GM18873 (cell line): Measurements from ENCODE around the gene NOX5.

Experiments used
- ATAC-seq: cut with Tn5 transposase; IDR thresholded peaks from one replicate; pipeline ENCODE4 v1.9.1; 2021; ENCODE audit warnings: mild to moderate bottlenecking, moderate library complexity, moderate number of reproducible peaks; ENCODE audit not compliant: unreplicated experiment, low FRiP score

Gene NOX5

GRCh38 chr15:68990231-68990991 is 24.1 kb upstream of the NOX5 start:
- no peak for ATAC-seq

GRCh38 chr15:68990992-68991500 is 23.4 kb upstream of the NOX5 start:
- no peak for ATAC-seq

- no peak for ATAC-seq
Observed at GRCh38 chr15:68991723-68992122, 22.8 kb upstream of the NOX5 start.

GRCh38 chr15:68992696-68993095 is 21.8 kb upstream of the NOX5 start:
- no peak for ATAC-seq

GRCh38 chr15:68993276-68993675 is 21.2 kb upstream of the NOX5 start:
- ATAC-seq = no peak

GRCh38 chr15:68994149-68994548 is 20.3 kb upstream of the NOX5 start:
- ATAC-seq = no peak

- no peak for ATAC-seq
Observed at GRCh38 chr15:68994981-68995761, 19.3 kb upstream of the NOX5 start.

GRCh38 chr15:68997050-68997449 is 17.4 kb upstream of the NOX5 start:
- no peak for ATAC-seq

- ATAC-seq = no peak
Observed at GRCh38 chr15:68997930-68998777, 16.3 kb upstream of the NOX5 start.

- ATAC-seq = no peak
Observed at GRCh38 chr15:68999091-68999490, 15.4 kb upstream of the NOX5 start.

- no peak for ATAC-seq
Observed at GRCh38 chr15:69000091-69000490, 14.4 kb upstream of the NOX5 start.

GRCh38 chr15:69000725-69001503 is 13.6 kb upstream of the NOX5 start:
- ATAC-seq = no peak

- no peak for ATAC-seq
Observed at GRCh38 chr15:69002783-69003182, 11.7 kb upstream of the NOX5 start.

GRCh38 chr15:69004011-69004410 is 10.5 kb upstream of the NOX5 start:
- ATAC-seq = no peak

GRCh38 chr15:69008056-69008455 is 6.4 kb upstream of the NOX5 start:
- ATAC-seq = no peak

- no peak for ATAC-seq
Observed at GRCh38 chr15:69009341-69009740, 5.2 kb upstream of the NOX5 start.

GRCh38 chr15:69011641-69012040 is 2.9 kb upstream of the NOX5 start:
- no peak for ATAC-seq

- no peak for ATAC-seq
Observed at GRCh38 chr15:69012761-69013364, 1.6 kb upstream of the NOX5 start.

GRCh38 chr15:69013726-69014406 is 629 bp upstream of the NOX5 start:
- ATAC-seq = no peak
